Measurements from ENCODE around the gene SLMAP. TPM values are rescaled to one million over a fixed set of nuclear protein-coding genes. Genes with fewer than 3 reads are reported as not detected.
A peak's percentile ranks its signal among the peaks of the same experiment; 100 is the strongest.

Gene SLMAP
- total RNA-seq, 1 donor from 2014 or later, result 116 TPM

DNA sequence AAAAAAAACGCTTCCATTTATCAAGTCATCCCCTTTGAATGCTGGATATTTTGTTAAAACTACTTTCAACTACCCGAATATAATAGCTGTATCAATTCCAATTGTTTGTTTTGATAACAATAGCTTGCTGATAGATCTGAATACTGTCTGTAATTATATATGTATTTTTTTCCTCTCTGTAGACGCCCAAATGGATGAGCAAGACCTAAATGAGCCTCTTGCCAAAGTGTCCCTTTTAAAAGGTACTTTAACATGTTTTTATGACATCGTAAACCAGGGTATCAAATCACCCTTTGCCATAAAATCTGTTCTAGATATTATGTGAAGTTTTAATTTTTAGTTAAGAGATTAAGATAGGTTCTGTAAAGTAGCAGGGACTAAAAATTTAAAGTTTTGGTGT is 140.6 kb downstream of the SLMAP start:
- no peaks in the 10 kb centered on the region for H3K27me3 Mint-ChIP-seq (ENCODE audit: low read depth)
- H3K4me3 Mint-ChIP-seq (ENCODE audit: unreplicated experiment), result no peak overlapping the region
- no peak overlapping the region for H3K27ac Mint-ChIP-seq (ENCODE audit: unreplicated experiment)
- TF ChIP-seq, protein P1, sequence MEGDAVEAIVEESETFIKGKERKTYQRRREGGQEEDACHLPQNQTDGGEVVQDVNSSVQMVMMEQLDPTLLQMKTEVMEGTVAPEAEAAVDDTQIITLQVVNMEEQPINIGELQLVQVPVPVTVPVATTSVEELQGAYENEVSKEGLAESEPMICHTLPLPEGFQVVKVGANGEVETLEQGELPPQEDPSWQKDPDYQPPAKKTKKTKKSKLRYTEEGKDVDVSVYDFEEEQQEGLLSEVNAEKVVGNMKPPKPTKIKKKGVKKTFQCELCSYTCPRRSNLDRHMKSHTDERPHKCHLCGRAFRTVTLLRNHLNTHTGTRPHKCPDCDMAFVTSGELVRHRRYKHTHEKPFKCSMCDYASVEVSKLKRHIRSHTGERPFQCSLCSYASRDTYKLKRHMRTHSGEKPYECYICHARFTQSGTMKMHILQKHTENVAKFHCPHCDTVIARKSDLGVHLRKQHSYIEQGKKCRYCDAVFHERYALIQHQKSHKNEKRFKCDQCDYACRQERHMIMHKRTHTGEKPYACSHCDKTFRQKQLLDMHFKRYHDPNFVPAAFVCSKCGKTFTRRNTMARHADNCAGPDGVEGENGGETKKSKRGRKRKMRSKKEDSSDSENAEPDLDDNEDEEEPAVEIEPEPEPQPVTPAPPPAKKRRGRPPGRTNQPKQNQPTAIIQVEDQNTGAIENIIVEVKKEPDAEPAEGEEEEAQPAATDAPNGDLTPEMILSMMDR (IDR thresholded peaks at IDR 0.05), result no peak
- H3K4me1 Mint-ChIP-seq (ENCODE audit: low read depth), result peaks cover 39% of the 10 kb centered on the region
- no peaks in the 10 kb centered on the region for H3K9me3 Mint-ChIP-seq (ENCODE audit: low read depth)
- H3K36me3 Mint-ChIP-seq (ENCODE audit: low read depth), result peaks cover 25% of the 10 kb centered on the region
- DNase-seq (ENCODE audit: low spot score), result no peak

DNA sequence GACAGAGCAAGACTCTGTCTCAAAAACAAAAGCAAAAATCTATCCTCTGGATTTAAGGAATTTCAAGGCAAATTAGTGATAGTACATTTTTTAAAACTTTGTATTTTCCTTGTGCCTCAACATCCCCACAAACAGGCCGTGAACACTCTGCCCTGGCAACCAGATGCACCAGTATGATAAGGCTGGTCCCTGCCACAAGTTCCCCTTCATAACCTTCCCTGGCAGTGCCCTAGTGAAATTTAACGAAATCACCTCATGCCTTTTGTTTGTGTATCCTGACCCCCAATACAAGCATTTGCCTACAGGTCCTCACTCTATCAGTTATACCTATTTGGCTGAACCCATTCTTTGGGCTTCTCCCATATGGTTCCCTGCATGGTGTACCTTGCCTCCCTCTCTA is 144.7 kb downstream of the SLMAP start:
- DNase-seq (ENCODE audit: low spot score), result no peak
- H3K27me3 Mint-ChIP-seq (ENCODE audit: low read depth), result no peaks in the 10 kb centered on the region
- H3K4me3 Mint-ChIP-seq (ENCODE audit: unreplicated experiment), result no peak overlapping the region
- H3K4me1 Mint-ChIP-seq (ENCODE audit: low read depth), result peaks cover 12% of the 10 kb centered on the region
- TF ChIP-seq, protein P1 (IDR thresholded peaks at IDR 0.05), result no peak
- no peaks in the 10 kb centered on the region for H3K9me3 Mint-ChIP-seq (ENCODE audit: low read depth)
- peaks cover 44% of the 10 kb centered on the region for H3K36me3 Mint-ChIP-seq (ENCODE audit: low read depth)
- no peak overlapping the region for H3K27ac Mint-ChIP-seq (ENCODE audit: unreplicated experiment)

DNA sequence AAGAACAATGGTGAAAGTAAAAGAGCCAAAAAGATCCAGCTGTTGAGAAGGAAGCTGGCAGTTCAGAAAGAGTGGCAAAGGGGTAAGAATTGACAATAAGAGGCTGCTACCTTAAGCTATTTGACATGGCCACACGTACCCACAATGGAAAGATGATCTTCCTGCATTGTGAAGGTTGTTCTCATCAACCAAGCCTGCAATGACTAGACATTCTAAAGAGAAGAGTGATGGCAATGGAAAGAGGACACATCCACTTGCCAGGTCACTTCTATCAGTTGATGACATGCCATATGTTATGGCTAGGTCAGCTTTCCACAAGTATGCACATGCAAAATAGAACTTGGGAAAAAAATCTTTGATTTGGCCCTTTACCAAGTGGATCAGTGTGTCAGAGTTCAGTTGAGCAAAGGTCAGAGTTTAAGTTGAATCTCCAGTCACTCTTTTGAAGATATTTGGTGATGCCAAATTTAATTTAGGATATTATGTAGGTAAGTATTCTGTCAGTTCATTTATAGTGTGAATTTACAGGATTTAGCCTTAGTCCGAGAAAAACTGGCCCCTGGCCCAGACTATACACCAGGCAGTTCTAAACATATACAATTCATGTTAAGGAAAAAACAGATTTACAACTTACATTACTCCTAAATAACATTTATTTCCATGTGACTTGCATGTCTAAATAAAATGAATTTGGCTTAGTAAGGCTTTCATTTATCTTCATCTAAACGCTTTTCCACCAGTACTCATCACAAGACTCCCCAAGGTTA is 147.2 kb downstream of the SLMAP start:
- Mint-ChIP-seq H3K4me1 (ENCODE audit: low read depth) (peaks cover 2% of the 10 kb centered on the region), H3K4me3 (ENCODE audit: unreplicated experiment) (no peak overlapping the region), H3K27ac (ENCODE audit: unreplicated experiment) (no peak overlapping the region), H3K27me3 (ENCODE audit: low read depth) (no peaks in the 10 kb centered on the region), H3K9me3 (ENCODE audit: low read depth) (no peaks in the 10 kb centered on the region), H3K36me3 (ENCODE audit: low read depth) (peaks cover 41% of the 10 kb centered on the region)
- TF ChIP-seq, protein P1 (IDR thresholded peaks at IDR 0.05), result no peak
- DNase-seq (ENCODE audit: low spot score), result no peak

DNA sequence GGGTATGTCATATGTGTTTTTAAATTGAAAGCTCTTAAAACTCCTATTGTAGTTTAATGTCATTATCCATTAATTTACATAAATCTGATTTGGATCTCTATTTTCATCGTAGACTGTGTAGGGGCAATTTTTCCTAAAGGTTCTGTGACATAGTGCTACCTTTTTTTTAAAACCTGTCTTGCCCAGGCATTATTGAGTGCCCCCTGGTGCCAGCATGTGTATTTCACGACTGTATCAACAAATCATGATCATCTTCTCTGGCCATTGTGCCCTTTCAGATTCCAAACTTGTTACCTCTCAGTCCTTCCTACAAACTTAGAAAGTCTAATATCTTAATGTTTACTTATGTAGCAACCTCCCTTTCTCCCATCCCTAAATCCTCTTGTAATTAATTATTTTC is 154.9 kb downstream of the SLMAP start:
- no peak for DNase-seq (ENCODE audit: low spot score)

DNA sequence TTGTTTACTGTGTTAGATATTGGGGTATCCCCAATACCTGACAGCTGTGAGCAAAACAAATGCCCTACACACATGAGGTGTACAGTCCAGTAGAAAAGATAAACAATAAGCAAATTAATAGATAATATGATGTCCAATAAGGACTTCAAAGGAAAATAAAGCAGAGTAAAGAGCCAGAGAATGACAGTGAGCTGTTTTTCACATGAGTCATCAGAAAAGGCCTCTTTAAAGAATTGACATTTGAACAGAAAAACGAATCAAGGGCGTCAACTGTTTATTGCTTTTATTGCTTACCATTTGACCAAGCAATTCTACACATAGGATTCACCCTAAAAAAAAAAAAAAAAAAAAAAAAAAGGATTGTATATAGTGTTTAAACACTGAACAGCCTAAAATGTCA is 155.5 kb downstream of the SLMAP start:
- H3K27ac Mint-ChIP-seq (ENCODE audit: unreplicated experiment), result peak overlapping the region; percentile 46
- H3K36me3 Mint-ChIP-seq (ENCODE audit: low read depth), result peaks cover 28% of the 10 kb centered on the region
- no peaks in the 10 kb centered on the region for H3K9me3 Mint-ChIP-seq (ENCODE audit: low read depth)
- H3K4me1 Mint-ChIP-seq (ENCODE audit: low read depth), result peaks cover 33% of the 10 kb centered on the region
- H3K4me3 Mint-ChIP-seq (ENCODE audit: unreplicated experiment), result no peak overlapping the region
- H3K27me3 Mint-ChIP-seq (ENCODE audit: low read depth), result no peaks in the 10 kb centered on the region
- no peak for DNase-seq (ENCODE audit: low spot score)
- TF ChIP-seq, protein P1 (IDR thresholded peaks at IDR 0.05), result no peak

More for the DNA sequence above, 154.9 kb downstream of the SLMAP start:
- Mint-ChIP-seq H3K4me3 (ENCODE audit: unreplicated experiment) (no peak overlapping the region), H3K9me3 (ENCODE audit: low read depth) (no peaks in the 10 kb centered on the region), H3K27me3 (ENCODE audit: low read depth) (no peaks in the 10 kb centered on the region), H3K36me3 (ENCODE audit: low read depth) (peaks cover 22% of the 10 kb centered on the region), H3K4me1 (ENCODE audit: low read depth) (peaks cover 33% of the 10 kb centered on the region), H3K27ac (ENCODE audit: unreplicated experiment) (peak overlapping the region; percentile 9)
- TF ChIP-seq, protein P1 (IDR thresholded peaks at IDR 0.05), result peak; percentile 76

Measured in chondrocyte (in vitro differentiated cells).